NCI-H526 (cell line): Measurements from ENCODE around the gene SH3BP1.
"Not testable (repeated sequence)": the region's sequence is repeated elsewhere in the genome, so short reads cannot be mapped to it uniquely, and the experiment has no call there.

Source experiments
- DNase-seq, 2 experiments: peaks; one replicate each; lab custom pipeline; 2025; lab: John Stamatoyannopoulos, UW

Gene SH3BP1, protein sequence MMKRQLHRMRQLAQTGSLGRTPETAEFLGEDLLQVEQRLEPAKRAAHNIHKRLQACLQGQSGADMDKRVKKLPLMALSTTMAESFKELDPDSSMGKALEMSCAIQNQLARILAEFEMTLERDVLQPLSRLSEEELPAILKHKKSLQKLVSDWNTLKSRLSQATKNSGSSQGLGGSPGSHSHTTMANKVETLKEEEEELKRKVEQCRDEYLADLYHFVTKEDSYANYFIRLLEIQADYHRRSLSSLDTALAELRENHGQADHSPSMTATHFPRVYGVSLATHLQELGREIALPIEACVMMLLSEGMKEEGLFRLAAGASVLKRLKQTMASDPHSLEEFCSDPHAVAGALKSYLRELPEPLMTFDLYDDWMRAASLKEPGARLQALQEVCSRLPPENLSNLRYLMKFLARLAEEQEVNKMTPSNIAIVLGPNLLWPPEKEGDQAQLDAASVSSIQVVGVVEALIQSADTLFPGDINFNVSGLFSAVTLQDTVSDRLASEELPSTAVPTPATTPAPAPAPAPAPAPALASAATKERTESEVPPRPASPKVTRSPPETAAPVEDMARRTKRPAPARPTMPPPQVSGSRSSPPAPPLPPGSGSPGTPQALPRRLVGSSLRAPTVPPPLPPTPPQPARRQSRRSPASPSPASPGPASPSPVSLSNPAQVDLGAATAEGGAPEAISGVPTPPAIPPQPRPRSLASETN

DNA sequence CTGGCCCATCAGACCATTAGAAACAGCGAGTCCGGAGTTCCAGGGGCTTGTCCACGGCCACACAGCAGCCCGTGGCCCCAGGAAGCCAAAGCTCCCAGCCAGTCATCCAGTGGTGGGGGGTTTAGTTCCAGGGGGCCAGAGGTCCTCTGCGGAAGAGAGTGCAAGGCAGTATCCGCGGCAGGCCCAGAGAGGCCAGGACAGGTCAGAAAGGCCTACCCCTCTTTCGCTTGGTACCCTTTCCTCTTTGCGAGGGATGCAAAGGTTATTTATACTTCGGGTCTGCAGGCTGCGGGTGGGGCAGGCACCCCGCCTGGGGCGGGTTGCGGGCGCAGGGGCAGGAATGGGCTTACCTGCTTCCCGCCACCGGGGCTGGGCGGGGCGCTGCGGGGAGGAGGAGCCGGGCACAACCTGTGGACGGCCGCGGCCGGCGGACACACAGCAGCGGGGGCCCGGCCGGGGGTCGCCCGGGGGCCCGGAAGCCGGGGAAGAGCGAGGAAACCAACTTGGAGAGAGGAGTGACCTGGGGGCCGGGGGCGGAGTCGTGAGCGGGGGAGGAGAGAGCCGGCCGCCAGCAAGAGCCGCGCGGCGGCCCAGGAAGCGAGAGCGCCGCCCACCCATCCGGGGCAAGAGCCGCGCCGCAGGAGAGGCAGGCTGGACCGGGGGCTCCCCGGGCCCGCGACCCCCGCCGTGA, at the start of gene SH3BP1:
Gene SH3BP1, plus strand, starts transcription at position 600 of the 691 bp plus-strand sequence. CDS start 119 bp downstream, outside the sequence.
- DNase-seq, result peak in 1 of 2 experiments; percentile 55

DNA sequence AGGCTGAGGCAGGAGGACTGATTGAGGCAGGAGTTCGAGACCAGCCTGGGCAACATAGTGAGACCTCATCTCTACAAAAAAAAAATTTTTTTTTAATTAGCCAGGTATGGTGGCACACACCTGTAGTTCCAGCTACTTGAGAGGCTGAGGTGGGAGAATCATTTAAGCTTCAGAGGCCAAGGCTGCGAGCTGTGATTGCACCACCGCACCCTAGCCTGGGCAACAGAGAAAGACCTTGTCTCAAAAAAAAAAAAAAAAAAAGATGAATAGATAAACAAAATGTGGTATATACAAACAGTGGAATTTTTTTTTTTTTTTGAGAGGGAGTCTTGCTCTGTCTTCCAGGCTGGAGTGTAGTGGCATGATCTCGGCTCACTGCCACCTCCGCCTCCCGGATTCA, 48.4 kb upstream of the SH3BP1 start:
- DNase-seq, result not testable (repeated sequence)

DNA sequence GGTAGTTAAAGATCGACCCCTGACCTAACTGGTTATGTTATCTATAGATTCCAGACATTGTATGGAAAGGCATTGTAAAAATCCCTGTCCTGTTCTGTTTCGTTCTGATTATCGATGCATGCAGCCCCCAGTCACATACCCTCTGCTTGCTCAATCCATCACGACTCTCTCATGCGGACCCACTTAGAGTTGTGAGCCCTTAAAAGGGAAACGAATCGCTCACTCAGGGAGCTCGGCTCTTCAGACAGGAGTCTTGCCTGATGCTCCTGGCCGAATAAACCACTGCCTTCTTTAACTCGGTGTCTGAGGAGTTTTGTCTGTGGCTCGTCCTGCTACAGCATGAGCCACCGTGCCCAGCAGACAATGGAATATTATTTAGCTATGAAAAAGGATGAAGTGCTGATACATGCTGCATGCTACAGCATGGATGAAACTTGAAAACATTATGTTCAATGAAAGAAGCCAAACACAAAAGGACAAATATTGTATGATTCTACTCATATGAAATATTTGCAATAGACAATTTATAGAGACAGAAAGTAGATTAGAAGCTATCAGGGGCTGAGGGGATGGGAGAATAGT, 47.6 kb upstream of the SH3BP1 start:
- DNase-seq, result no peak

DNA sequence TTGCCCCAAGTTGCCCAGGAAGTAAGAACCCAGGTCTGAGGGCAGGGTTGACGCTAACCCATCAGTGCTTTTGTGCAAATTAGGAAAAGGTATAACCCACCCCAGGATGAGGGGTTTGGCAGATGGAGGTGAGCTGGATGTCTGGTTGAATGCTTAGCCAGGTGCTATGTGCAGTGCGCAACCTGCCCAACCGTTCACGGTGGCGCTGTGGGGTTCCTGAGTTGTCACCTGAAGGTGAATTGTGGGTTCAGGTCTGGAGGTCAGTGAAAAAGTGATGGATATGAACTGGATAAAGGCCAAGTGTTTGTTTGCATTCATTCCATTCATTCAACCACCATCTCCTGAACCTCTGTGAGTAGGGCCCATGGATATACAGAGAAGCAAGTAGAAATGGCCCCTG, 45.2 kb upstream of the SH3BP1 start:
- no peak for DNase-seq

DNA sequence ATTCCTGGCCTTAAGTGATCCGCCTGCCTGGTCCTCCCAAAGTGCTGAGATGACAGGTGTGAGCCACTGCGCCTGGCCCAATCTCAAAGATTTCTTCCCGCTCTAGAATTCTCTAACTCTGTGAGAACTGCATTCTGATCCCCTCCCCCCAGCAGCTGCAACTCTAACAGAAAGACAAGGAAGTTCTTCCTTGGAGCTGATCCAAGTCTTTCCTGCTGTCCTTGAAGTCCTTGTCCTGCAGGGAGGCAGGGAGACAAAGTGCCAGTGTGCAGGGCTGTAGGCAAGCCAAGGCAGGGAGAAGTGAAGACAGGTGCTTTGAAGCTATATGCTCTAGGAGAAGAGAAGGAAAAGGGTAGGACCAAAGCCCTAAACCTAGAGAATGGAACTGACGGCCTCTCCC, 40.3 kb upstream of the SH3BP1 start:
- no peak for DNase-seq

DNA sequence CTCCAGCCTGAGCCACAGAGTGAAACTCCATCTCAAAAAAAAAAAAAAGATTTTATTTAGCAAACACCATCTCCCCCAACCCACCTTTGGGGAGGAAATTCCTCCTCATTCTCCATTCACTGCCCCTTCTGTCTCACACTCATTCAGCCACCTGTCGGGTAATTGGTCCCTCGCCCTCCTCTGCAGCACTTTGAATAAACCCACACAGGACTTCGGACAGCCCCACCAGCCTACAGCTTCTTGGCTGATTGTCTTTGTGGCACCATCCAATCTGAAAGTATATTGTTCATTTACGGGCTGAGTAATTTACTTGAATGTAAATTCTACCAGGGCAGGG, 38.3 kb upstream of the SH3BP1 start:
- DNase-seq, result peak; percentile 60 to 66

DNA sequence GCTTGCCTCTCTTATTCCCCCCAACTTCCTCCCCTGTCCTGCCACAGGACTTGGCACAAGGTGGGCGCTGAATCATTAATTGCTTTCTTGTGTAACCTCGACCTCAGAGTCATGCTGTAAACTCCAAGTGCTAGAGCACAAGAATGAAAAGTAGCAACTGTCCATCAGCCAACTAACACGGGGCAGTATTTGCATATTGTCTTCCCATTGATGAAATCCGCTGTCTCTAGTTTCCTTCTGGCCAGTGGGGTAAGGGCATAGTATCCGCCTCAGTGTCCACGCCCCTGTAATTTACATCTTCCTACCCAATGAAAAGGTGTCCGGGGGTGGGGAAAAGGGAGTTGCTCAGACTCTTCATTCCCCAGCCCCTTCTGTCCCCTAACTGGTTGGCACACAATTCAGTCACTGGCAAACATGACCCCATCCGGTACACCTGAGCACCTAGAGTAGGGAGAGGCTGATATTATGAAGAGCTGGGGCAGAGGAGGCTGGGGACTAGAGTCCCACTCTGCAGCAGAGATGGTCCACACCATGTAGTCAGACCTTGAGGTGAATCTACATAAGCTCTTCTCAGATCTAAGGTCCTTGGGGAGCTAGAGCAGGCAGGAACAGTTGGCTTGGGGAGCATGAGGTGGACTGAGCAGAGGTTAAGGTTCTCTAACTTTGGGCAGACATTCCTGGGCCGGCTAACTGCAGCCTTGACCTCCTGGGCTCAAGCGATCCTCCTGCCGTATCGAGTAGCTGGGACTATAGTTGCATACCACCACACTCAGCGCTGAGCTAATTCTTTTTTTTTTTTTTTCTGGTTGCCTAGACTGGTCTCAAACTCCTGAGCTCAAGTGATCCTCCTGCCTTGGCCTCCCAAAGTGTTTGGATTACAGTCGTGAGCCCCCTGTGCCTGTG, 37.7 kb upstream of the SH3BP1 start:
- peak; percentile 90 to 91 for DNase-seq

DNA sequence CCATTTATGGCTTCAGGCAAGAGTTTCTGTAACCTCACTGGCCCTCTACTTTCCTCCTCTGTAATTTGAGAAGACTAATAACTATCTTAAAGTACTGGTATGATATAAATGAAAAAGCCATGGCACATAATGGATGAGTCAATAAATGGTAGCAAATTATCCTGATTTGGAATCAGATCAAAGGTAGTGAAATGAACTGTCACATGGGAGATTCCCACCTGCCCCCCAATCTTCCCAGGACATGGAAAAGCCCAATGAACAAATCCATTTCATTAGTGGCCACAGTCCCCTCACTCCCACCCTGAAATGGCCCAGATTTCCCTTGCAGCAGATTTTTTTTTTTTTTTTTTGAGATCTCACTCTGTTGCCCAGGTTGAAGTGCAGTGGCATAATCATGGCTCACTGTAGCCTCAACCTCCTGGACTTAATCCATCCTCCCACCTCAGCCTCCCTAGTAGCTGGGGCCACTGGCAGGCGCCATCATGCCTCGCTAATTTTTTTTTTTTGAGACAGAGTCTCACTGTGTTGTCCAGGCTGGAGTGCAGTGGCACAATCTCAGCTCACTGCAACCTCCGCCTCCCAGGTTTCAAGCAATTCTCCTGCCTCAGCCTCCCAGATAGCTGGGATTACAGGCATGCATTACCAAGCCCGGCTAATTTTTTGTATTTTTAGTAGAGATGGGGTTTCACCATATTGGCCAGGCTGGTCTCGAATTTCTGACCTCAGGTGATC, 36.8 kb upstream of the SH3BP1 start:
- DNase-seq, result not testable (repeated sequence)

DNA sequence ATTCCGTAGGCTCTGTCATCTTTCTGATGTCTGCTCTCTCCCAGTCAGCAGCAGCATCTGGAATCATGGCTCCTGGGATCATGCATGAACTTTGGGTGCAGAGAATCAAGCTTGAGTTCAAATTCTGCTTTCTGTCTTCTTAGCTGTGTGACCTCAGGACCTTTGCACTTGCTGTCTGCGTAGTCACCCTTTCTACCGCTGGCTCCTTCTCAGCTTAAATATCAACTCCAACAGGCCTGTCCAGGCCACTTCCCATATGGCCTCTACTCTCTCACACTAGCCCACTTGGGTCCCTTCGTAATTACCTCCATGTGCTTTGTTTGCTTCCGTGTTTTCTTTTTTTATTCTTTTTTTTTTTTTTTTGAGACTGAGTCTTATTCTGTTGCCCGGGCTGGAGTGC, 35.4 kb upstream of the SH3BP1 start:
- DNase-seq, result no peak

DNA sequence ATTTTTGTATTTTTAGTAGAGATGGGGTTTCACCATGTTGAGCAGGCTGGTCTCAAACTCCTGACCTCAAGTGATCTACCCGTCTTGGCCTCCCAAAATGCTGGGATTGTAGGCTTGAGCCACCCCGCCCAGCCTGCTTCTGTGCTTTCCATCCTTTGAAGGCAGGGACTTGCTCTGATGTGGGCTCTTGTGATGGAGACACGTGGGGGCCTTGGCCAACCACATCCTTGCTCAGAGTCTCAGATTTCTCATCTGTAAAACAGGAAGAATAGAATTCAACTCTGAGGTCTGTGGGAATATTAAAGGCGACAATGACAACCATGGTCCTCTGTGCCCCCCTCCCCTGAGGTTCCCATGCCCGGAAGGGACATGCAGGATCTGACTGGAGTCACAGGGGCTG, 34.6 kb upstream of the SH3BP1 start:
- no peak for DNase-seq

DNA sequence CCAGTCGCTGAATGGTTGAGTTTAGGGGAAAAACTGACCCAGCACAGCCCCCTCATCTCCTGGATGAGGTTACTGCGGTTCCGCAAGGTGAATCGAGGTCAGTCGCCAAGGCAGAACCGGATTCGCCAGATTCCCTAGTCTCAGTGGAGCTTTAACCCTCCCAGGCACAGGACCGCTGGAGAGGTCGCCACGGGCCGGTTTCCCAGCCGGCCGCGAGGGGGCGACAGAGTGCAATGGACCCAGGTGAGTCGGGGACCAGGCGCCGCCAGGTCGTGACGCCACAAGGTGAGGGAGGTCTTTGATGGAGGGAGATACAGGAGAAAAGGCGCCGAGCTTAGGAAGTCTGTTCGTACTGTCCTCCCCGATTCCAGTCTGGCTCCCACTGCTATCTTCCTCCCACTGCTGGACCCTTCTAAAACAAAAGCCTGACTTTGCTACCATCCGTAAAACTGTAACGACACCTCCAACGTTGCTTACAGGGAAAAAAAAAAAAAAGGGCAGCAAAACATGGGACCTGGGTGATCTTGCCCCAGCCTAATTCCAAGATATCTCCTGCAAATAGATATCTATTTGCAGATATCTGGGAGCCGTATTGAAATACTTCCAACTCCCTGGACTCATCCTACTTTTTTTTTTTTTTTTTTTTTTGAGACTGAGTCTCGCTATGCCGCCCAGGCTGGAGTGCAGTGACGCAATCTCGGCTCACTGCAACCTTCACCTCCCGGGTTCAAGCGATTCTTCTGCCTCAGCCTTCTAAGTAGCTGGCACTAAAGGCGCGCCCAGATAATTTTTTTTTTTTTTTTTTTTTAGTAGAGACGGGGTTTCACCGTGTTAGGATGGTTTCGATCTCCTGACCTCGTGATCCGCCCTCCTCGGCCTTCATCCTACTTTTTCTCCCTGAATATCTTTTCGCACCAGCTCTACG, 32.2 kb upstream of the SH3BP1 start:
- DNase-seq, result peak; percentile 71 to 89

DNA sequence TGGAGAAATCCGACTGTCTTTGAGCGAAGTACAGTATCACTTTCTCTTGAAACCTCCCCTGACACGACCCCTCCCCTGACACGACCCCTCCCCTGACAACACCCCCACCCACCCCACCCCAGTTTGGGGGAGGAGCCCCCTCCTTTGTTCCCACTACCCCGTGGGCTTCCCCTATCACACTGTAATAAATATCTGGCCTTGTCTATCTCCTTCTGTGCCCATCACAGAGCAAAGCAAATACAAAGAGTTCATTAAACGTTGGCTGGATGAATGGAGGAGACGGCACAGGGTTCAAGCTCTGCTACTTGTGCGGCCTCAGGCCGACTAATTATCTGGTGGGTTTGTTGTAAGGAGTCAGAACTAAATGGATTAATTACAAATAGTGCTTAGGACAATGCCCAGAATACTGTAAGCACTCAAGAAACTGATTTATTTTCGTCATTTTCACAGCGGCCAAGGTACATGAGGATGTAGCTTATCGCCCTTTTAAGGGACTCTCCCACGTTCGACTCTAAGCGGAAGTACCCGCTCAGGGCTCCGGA, 31.5 kb upstream of the SH3BP1 start:
- no peak for DNase-seq

DNA sequence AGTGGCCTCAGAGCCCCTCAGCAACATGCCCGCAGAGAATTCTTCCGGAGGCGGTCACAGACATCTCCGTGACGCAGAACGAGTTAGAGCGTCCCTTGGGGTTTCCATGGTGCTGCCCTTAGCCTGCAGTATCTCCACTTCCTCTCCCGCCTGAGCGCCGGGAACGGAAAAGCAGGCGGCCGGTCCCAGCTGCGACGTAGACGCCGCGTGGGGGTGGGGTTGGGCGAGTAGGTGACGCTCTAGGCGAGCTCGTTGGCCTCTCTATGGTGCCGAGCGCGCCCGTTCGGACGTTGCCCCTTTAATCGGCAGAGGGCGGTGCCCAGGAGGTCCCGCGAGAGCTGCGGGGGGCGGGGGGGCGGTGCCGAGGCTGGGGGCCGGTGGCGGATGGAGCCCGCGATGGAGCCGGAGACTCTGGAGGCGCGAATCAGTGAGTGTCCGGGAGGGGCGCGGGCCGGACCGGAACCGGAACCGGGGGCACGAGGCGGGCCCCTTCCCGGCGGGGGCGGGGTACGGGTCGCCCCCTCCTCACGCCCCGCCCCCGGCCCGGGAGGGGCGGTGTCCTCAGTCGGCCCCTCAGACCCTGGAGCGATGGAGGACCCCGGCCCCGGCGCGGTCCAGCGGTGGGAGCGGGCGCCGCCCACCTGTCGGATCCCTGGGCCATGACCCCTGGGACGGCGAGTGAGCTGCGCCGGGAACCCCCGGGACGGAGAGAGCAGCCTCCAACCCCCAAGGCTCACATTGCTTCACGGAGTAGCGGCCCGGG, 30.8 kb upstream of the SH3BP1 start, which contains the start of gene GGA1:
Gene GGA1, plus strand, starts transcription at position 358 of the 763 bp plus-strand sequence. Its CDS starts 27 bp downstream, at position 385.
- DNase-seq, result peak; percentile 93 to 98

DNA sequence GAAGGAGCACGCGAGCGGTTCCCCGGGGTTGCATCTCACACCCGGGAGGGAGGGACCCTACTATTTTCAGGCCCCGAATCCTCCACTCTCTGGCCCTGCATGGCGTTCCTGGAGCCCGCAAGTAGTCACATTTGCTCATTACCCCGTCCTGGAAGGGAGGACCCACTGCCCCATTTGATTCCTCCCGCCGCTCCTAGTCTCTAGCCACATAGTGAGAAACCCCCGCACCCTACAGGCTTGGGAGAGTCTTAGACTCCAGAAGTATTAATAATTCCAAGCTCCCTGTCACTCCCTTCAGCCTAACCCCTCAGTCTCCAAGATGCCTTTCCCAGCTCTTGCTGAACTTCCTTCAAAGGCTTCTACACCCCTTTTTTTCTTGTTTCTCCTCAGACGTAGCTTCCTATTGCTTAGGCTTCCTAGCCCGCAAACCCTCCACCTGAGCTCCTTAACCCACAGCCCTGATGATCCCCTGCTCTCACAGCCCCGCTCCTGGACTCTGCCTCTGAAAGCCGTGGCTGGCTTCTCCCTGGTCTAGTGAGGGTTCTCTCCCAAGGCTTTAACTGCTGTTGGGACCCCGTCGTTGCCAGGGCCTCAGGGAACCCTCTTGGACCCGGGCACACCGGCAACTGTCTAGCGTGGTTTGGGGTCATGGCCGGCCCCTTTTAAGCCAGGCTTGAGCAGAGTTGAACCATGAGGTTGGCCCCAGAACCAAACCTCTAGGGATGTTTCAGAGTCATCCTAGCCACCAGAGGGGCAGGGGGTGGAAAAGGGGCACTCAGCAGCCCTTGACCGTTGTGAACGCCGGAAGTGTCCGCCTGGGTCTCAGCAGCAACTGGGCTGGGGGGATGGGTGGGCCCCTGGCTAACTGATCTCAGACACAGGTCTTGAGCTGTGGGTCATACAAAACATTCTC, 30.0 kb upstream of the SH3BP1 start:
- no peak for DNase-seq

DNA sequence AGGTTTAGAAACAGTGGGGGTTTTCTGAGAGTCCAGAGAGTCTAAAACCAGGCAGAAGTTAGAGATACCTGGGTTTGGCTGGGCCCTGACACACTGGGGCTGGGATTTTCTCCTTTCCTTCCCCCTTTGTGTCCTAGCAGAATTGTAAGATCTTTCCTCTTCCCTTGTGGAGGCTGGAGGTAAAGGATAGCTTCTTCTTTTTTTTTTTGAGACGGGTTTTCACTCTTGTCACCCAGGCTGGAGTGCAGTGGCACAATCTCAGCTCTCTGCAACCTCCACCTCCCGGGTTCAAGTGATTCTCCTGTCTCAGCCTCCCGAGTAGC, 29.4 kb upstream of the SH3BP1 start:
- DNase-seq, result not testable (repeated sequence)

DNA sequence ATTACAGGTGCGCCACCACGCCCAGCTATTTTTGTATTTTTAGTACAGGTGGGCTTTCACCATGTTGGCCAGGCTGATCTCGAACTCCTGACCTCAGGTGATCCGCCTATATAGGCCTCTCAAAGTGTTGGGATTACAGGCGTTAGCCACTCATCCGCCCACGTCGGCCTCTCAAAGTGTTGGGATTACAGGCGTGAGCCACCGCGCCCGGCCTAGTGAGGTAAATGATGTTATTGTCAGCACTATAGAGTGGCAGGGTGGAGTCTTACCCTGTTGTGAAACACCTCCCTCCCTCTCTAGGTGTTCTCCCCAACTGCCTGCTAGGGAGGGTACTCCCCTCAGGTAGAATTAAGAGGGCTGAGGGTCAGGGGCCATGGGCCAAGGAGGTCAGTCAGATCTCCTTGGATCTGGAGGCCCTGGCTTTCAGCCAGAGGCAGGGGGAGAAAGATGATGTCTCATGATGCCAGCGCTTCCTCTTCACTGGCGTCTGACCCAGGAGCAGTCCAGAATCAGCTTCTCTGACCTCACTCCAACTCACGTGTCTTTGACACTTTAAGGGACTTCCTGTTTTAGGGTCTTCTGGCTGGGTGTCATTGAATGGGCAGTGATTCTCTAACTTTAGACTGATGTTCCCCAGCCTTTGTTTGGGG, 28.9 kb upstream of the SH3BP1 start:
- DNase-seq, result no peak

DNA sequence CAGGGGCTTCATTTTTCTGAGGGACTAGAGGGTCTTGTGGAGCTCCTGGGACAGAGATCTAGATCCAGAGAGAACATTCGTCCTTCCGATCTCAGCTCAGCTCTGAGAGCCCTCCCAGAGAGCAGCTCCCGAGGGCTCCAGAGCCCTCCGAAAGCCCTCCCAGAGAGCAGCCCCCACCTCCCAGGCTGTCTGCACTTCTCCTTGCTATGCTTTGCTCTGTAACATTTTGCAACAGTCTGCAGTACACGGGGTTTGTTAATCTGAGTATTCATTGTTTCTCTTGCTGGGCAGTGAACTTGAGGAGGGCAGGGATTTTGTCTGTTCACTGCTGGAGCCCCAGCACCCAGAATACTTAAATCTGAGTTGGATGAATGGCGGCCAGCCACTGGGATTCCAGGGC, 28.3 kb upstream of the SH3BP1 start:
- no peak for DNase-seq
